Breast epithelium (tissue), 3 donors: Measurements from ENCODE around the gene RPL37A.

Source experiments
- CTCF ChIP-seq, 3 donors: fragments of 450-650 bp; IDR thresholded peaks; one replicate each; pipeline ENCODE4 v1.5.1; 2016 to 2017; ENCODE audit warnings: antibody characterized with exemption in 3 of 3, mild to moderate bottlenecking in 3 of 3, moderate library complexity in 3 of 3
- POLR2A ChIP-seq: fragments of 450-650 bp; IDR thresholded peaks from one replicate; pipeline ENCODE4 v1.6.1; 2016; ENCODE audit warnings: antibody characterized with exemption, mild to moderate bottlenecking, moderate library complexity
- POLR2AphosphoS5 ChIP-seq, 3 donors: sonication (generic); formaldehyde crosslinking; IDR thresholded peaks; one replicate each; pipeline ENCODE4 v1.6.1; 2017; ENCODE audit warnings: antibody characterized with exemption in 3 of 3

GRCh38 chr2:216502381-216503158 is 3.9 kb downstream of the RPL37A start:
- TF ChIP-seq CTCF (IDR thresholded peaks at IDR 0.05), result no peak
- TF ChIP-seq POLR2AphosphoS5 (IDR thresholded peaks at IDR 0.05), result no peak
- TF ChIP-seq POLR2A, result no peak
